ENCODE results near the gene C1QTNF8.

The C1QTNF8 gene

GRCh38 chr16:1096169-1097082, at the start of gene C1QTNF8:
Gene C1QTNF8, minus strand, starts transcription at chr16:1096244. Its CDS starts 1,322 bp downstream, at chr16:1094922.
- Histone ChIP-seq H3K4me3 (ENCODE audit: low read depth, low read length) (no peak within 1 kb of the TSS), H3K27me3 (ENCODE audit: insufficient read depth, low read depth, severe bottlenecking) (no peaks in the 10 kb centered on the region), H3K27ac (peak within 1 kb of the TSS; percentile 36), H3K36me3 (no peaks in the 10 kb centered on the region), H3K9me3 (ENCODE audit: severe bottlenecking) (no peaks in the 10 kb centered on the region)
- TF ChIP-seq CTCF (IDR thresholded peaks at IDR 0.05; ENCODE audit: low read depth, low read length): no peak
- DNase-seq: no peak

GRCh38 chr16:1145383-1146100, 49.5 kb upstream of the C1QTNF8 start:
- Histone ChIP-seq H3K9me3 (ENCODE audit: severe bottlenecking) (peaks cover 4% of the 10 kb centered on the region), H3K27me3 (ENCODE audit: insufficient read depth, low read depth, severe bottlenecking) (no peaks in the 10 kb centered on the region), H3K36me3 (no peaks in the 10 kb centered on the region), H3K27ac (no peak overlapping the region), H3K4me3 (ENCODE audit: low read depth, low read length) (no peak overlapping the region)
- no peak for TF ChIP-seq CTCF (IDR thresholded peaks at IDR 0.05; ENCODE audit: low read depth, low read length)
- no peak for DNase-seq

DNA sequence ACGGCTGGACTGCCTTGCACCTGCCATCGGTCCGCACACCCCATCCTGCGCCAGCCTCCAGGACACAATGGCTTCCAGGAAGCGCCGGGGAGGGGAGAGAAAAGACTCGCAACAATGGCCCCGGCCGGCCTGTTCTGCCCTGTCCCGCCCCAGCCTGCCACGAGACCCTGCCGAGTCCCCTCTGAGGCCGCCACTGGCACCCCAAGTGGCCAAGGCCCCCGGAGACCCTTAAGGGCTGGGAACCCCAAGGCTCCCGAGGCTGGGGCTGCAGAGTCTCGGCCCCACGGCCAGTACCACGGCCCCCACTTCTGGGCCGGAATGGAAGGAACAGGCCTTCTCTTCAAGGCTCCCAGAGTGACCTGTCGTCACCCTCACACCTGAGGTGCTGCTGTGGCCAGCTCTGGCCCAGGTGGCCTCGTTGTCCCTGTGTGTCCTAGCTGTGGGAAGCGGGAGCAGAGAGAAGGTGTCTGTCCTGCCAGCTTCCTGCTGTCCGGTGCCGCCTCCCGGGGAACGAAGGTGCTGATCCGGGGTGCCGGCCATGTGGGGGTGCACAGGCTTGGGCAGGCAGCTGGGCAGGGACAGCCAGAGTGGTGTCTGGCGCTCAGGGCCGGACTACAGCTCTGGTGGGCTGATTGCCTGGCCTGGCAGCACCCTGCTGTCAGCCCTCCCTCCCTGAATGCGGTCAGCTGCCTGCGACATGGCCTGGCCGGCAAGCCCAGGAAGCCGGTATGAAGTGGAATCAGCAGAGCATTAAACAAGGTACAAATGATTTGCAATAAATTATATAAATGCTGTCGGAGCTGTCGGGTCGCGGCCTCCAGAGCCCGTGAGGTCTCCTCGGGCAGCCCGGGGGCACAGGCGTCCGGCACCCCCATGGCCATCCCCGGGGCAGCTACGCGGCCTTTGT, 48.7 kb upstream of the C1QTNF8 start:
- H3K4me3 ChIP-seq (ENCODE audit: low read depth, low read length): no peak overlapping the region
- no peaks in the 10 kb centered on the region for H3K27me3 ChIP-seq (ENCODE audit: insufficient read depth, low read depth, severe bottlenecking)
- H3K36me3 ChIP-seq: no peaks in the 10 kb centered on the region
- H3K9me3 ChIP-seq (ENCODE audit: severe bottlenecking): peaks cover 4% of the 10 kb centered on the region
- no peak for DNase-seq
- H3K27ac ChIP-seq: no peak overlapping the region
- no peak for TF ChIP-seq CTCF (IDR thresholded peaks at IDR 0.05; ENCODE audit: low read depth, low read length)

GRCh38 chr16:1143761-1144450, 47.9 kb upstream of the C1QTNF8 start:
- no peak for TF ChIP-seq CTCF (IDR thresholded peaks at IDR 0.05; ENCODE audit: low read depth, low read length)
- Histone ChIP-seq H3K27ac (no peak overlapping the region), H3K9me3 (ENCODE audit: severe bottlenecking) (peaks cover 4% of the 10 kb centered on the region), H3K4me3 (ENCODE audit: low read depth, low read length) (no peak overlapping the region), H3K36me3 (no peaks in the 10 kb centered on the region), H3K27me3 (ENCODE audit: insufficient read depth, low read depth, severe bottlenecking) (no peaks in the 10 kb centered on the region)
- no peak for DNase-seq

GRCh38 chr16:1142911-1143310, 46.9 kb upstream of the C1QTNF8 start:
- no peak for TF ChIP-seq CTCF (IDR thresholded peaks at IDR 0.05; ENCODE audit: low read depth, low read length)

More at GRCh38 chr16:1142911-1143310, 46.9 kb upstream of the C1QTNF8 start:
- DNase-seq: no peak
- Histone ChIP-seq H3K36me3 (no peaks in the 10 kb centered on the region), H3K27ac (no peak overlapping the region), H3K9me3 (ENCODE audit: severe bottlenecking) (peaks cover 7% of the 10 kb centered on the region), H3K27me3 (ENCODE audit: insufficient read depth, low read depth, severe bottlenecking) (no peaks in the 10 kb centered on the region), H3K4me3 (ENCODE audit: low read depth, low read length) (no peak overlapping the region)

Data from WERI-Rb-1 (cell line).